ENCODE results near the gene CDT1. TPM values are rescaled to one million over a fixed set of nuclear protein-coding genes. Genes with fewer than 3 reads are reported as not detected.

The CDT1 gene
- polyA plus RNA-seq, 1 experiment: 2.4 TPM

GRCh38 chr16:88824256-88825077 is 20.9 kb downstream of the CDT1 start:
- ChIA-PET CTCF (interaction anchor here (0.7 kb wide), 1 partner anchor 9 kb away, joined by 3 read pairs; no protein-coding TSS in a partner anchor), POLR2A (no interaction called here)
- Histone ChIP-seq H3K36me3 (ENCODE audit: control insufficient read depth, insufficient read depth, low read length) (peaks cover 10% of the 10 kb centered on the region), H3K27me3 (ENCODE audit: control insufficient read depth, insufficient read depth, low read length) (no peaks in the 10 kb centered on the region), H3K4me3 (ENCODE audit: low read depth, low read length) (no peak overlapping the region)
- TF ChIP-seq CTCF (IDR thresholded peaks at IDR 0.05; ENCODE audit: insufficient read depth, low read depth, low read length): no peak
- no peak for DNase-seq (ENCODE audit: low read depth)

GRCh38 chr16:88825146-88825545 is 21.6 kb downstream of the CDT1 start:
- Histone ChIP-seq H3K36me3 (ENCODE audit: control insufficient read depth, insufficient read depth, low read length) (peaks cover 10% of the 10 kb centered on the region), H3K27me3 (ENCODE audit: control insufficient read depth, insufficient read depth, low read length) (no peaks in the 10 kb centered on the region), H3K4me3 (ENCODE audit: low read depth, low read length) (no peak overlapping the region)
- DNase-seq (ENCODE audit: low read depth): no peak
- POLR2A ChIA-PET: no interaction called here
- CTCF ChIA-PET: interaction anchor here (0.7 kb wide), 1 partner anchor 10 kb away, joined by 3 read pairs; no protein-coding TSS in a partner anchor
- no peak for TF ChIP-seq CTCF (IDR thresholded peaks at IDR 0.05; ENCODE audit: insufficient read depth, low read depth, low read length)

- no peak overlapping the region for H3K4me3 ChIP-seq (ENCODE audit: low read depth, low read length)
- no peak for DNase-seq (ENCODE audit: low read depth)
- ChIA-PET CTCF (interaction anchor here (0.9 kb wide), 1 partner anchor 10 kb away, joined by 3 read pairs; no protein-coding TSS in a partner anchor), POLR2A (no interaction called here)
- no peaks in the 10 kb centered on the region for H3K27me3 ChIP-seq (ENCODE audit: control insufficient read depth, insufficient read depth, low read length)
- peaks cover 8% of the 10 kb centered on the region for H3K36me3 ChIP-seq (ENCODE audit: control insufficient read depth, insufficient read depth, low read length)
- no peak for TF ChIP-seq CTCF (IDR thresholded peaks at IDR 0.05; ENCODE audit: insufficient read depth, low read depth, low read length)
Observed at GRCh38 chr16:88826070-88826840, 22.7 kb downstream of the CDT1 start.

- Histone ChIP-seq H3K27me3 (ENCODE audit: control insufficient read depth, insufficient read depth, low read length) (no peaks in the 10 kb centered on the region), H3K36me3 (ENCODE audit: control insufficient read depth, insufficient read depth, low read length) (peaks cover 6% of the 10 kb centered on the region), H3K4me3 (ENCODE audit: low read depth, low read length) (no peak overlapping the region)
- no peak for DNase-seq (ENCODE audit: low read depth)
- ChIA-PET POLR2A (no interaction called here), CTCF (interaction anchor here (0.9 to 1.0 kb wide), 3 partner anchors 9 to 24 kb away, joined by 3 read pairs; no protein-coding TSS in a partner anchor)
- TF ChIP-seq CTCF (IDR thresholded peaks at IDR 0.05; ENCODE audit: insufficient read depth, low read depth, low read length): no peak
Observed at GRCh38 chr16:88827727-88828126, 24.1 kb downstream of the CDT1 start.

- Histone ChIP-seq H3K27me3 (ENCODE audit: control insufficient read depth, insufficient read depth, low read length) (no peaks in the 10 kb centered on the region), H3K36me3 (ENCODE audit: control insufficient read depth, insufficient read depth, low read length) (peaks cover 6% of the 10 kb centered on the region), H3K4me3 (ENCODE audit: low read depth, low read length) (no peak overlapping the region)
- TF ChIP-seq CTCF (IDR thresholded peaks at IDR 0.05; ENCODE audit: insufficient read depth, low read depth, low read length): no peak
- no peak for DNase-seq (ENCODE audit: low read depth)
- CTCF ChIA-PET: no interaction called here
- POLR2A ChIA-PET: no interaction called here
Observed at GRCh38 chr16:88828711-88829110, 25.1 kb downstream of the CDT1 start.
